Lung (tissue), 12 donors: Measurements from ENCODE around the gene TUBA1C. TPM values are rescaled to one million over a fixed set of nuclear protein-coding genes. Genes with fewer than 3 reads are reported as not detected.
"Not testable (repeated sequence)": the region's sequence is repeated elsewhere in the genome, so short reads cannot be mapped to it uniquely, and the experiment has no call there.

ENCODE experiments used
- ATAC-seq: fragments of 200-7000 bp; cut with Tn5 transposase; one replicate; pipeline ENCODE4 v1.9.1; 2020; ENCODE audit warnings: moderate number of reproducible peaks; ENCODE audit not compliant: insufficient read depth, low FRiP score
- DNase-seq, 3 donors: peaks; one replicate each; pipeline ENCODE4 v3.0.0-alpha.2; 2013 to 2017
- H3K27ac ChIP-seq, 2 donors: one replicate each; pipeline ENCODE4 v1.5.1; 2013; ENCODE audit warnings: mild to moderate bottlenecking in 2 of 2, moderate library complexity in 2 of 2, control low read depth in 1 of 2, inconsistent platforms in 1 of 2, low read depth in 1 of 2, low read length in 1 of 2
- H3K27me3 ChIP-seq, 3 donors: one replicate each; pipeline ENCODE4 v1.5.1; 2013; ENCODE audit warnings: low read length in 2 of 3; ENCODE audit not compliant: control insufficient read depth in 3 of 3, insufficient read depth in 3 of 3
- H3K36me3 ChIP-seq, 4 donors: one replicate each; pipeline ENCODE4 v1.5.1; 2013; ENCODE audit warnings: low read length in 4 of 4, mild to moderate bottlenecking in 1 of 4, moderate library complexity in 1 of 4; ENCODE audit not compliant: control insufficient read depth in 4 of 4, insufficient read depth in 4 of 4
- H3K4me1 ChIP-seq, 5 donors: one replicate each; pipeline ENCODE4 v1.5.1; 2013; ENCODE audit warnings: low read length in 5 of 5, mild to moderate bottlenecking in 2 of 5, moderate library complexity in 1 of 5; ENCODE audit not compliant: control insufficient read depth in 5 of 5, insufficient read depth in 5 of 5
- H3K4me3 ChIP-seq: one replicate; pipeline ENCODE4 v1.5.1; 2013; ENCODE audit warnings: mild to moderate bottlenecking, control low read depth, moderate library complexity
- H3K9ac ChIP-seq, 2 donors: one replicate each; pipeline ENCODE4 v1.5.1; 2013; ENCODE audit warnings: low read length in 2 of 2, control low read depth in 1 of 2; ENCODE audit not compliant: insufficient read depth in 1 of 2
- H3K9me3 ChIP-seq, 4 donors: one replicate each; pipeline ENCODE4 v1.5.1; 2013; ENCODE audit warnings: low read length in 3 of 4, mild to moderate bottlenecking in 1 of 4, moderate library complexity in 1 of 4; ENCODE audit not compliant: control insufficient read depth in 4 of 4, insufficient read depth in 3 of 4
- WGBS, 2 donors: extraction: QIAGEN DNeasy Blood & Tissue Kit; methylation state at CpG; one replicate each; pipeline ENCODE4 v1.1.7; 2013; 5-methylcytosine and 5-hydroxymethylcytosine counted together
- polyA plus RNA-seq, 2 donors: library from polyadenylated mRNA; stranded (reverse); fragments of 200-250 nt; gene quantifications; one replicate each; pipeline ENCODE4 v1.2.1, GENCODE V29; 2013
- total RNA-seq, 2 donors: library from RNA; depleted of rRNA in 1 of 2; stranded (reverse); fragments of >200 nt in 1 of 2; gene quantifications; one replicate each; pipeline ENCODE4 v1.2.1, GENCODE V29; 2014 to 2021
- TF ChIP-seq, protein P1 (sequence below): IDR thresholded peaks from 2 replicates; pipeline ENCODE4 v1.5.1; 2012; ENCODE audit warnings: mild to moderate bottlenecking; ENCODE audit errors: control extremely low read depth, extremely low read depth
- donor health status: control.
- donor health status: control.
- donor health status: Bipolar disorder and iron deficiency.
- donor health status: healthy.
- donor health status: DM: yes; HTN: yes; CAD: no.

The TUBA1C gene
- total and polyA plus RNA-seq, 4 donors: 54.3 to 593 (median 201) TPM

DNA sequence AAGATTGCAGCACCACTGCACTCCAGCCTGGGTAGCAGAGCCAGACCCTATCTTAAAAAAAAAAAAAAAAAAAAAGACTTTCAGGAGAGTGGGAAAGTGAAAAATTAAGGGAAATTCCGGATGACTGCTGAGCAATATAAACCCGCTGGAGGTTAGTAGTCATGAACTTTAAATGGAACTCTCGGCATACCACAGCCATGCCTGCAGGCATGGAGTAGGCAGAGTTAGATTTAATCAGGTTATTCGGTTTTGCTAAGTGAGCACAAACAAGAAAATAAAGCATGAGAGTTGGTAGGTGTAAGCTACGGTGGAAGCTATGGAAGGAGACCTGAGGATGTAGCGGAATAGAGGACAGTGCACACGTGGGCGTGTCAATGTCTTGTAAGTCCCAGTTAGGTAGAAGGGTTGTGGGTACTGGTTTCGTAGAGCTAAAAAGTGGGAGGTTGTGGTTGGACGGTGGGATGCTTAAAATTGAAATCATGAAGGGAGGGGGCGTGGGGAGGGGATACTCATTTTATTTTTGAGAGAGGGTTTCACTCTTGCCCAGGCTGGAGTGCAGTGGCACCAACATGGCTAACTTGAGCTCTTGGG, 11.8 kb upstream of the TUBA1C start:
- WGBS, 2 donors: 89 to 95% methylated on average over 11 of the region's 11 CpGs
- H3K4me1 ChIP-seq: no peaks in the 10 kb centered on the region

DNA sequence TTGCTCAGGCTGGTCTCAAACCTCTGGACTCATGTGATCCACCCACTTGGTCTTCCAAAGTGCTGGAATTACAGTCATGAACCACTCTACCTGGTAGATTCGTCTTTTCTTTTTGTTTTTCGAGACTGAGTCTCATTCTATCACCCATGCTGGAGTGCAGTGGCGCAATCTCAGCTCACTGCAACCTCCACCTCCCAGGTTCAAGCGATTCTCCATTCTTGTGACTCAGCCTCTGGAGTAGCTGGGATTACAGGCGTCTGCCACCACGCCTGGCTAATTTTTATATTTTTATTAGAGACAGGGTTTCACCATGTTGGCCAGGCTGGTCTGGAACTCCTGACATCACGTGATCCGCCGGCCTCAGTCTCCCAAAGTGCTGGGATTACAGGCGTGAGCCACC, 9.4 kb upstream of the TUBA1C start:
- H3K4me3 ChIP-seq: not testable (repeated sequence)

More for the DNA sequence above, 11.8 kb upstream of the TUBA1C start:
- Histone ChIP-seq H3K27me3 (no peaks in the 10 kb centered on the region), H3K9me3 (no peaks in the 10 kb centered on the region), H3K9ac (no peak overlapping the region), H3K4me3 (no peak overlapping the region), H3K36me3 (peaks cover 0 to 4% (median 0%) of the 10 kb centered on the region in 4 donors), H3K27ac (no peak overlapping the region)
- ATAC-seq (no peak), DNase-seq (no peak)
- TF ChIP-seq, protein P1, sequence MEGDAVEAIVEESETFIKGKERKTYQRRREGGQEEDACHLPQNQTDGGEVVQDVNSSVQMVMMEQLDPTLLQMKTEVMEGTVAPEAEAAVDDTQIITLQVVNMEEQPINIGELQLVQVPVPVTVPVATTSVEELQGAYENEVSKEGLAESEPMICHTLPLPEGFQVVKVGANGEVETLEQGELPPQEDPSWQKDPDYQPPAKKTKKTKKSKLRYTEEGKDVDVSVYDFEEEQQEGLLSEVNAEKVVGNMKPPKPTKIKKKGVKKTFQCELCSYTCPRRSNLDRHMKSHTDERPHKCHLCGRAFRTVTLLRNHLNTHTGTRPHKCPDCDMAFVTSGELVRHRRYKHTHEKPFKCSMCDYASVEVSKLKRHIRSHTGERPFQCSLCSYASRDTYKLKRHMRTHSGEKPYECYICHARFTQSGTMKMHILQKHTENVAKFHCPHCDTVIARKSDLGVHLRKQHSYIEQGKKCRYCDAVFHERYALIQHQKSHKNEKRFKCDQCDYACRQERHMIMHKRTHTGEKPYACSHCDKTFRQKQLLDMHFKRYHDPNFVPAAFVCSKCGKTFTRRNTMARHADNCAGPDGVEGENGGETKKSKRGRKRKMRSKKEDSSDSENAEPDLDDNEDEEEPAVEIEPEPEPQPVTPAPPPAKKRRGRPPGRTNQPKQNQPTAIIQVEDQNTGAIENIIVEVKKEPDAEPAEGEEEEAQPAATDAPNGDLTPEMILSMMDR: no peak

DNA sequence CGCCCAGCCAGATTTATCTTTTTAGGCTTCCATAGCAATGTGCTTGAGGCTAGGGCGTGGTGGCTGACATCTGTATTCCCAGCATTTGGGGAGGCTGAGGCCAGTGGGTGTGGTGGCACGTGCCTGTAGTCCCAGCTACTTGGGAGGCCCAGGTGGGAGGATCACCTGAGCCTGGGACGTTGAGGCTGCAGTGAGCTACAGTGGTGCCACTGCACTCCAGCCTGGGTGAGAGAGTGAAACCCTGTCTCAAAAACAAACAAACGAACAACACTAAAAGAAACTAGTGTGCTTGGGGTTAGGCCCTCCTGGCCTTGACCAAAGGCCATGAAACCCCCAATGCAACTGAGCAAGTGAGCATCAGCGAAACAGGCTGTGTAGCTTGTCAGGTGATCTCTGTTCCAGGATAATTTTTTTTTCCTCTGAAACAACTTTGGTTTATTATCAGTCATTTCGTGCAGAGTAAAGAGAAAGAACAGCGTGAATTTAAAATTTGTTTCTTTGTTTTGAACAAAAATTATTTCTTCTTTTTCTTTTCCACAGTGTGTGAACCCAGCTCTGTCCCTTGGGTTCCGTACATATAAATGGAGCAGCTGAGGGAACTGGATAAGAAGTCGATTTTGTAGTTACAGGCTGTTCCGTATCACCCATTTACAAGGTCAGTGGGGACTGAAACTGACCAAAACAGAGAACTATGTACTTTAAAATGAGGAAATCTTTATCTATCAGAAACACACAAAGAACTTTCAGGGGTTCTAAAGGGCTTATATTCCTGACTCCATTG, 8.8 kb upstream of the TUBA1C start:
- Histone ChIP-seq H3K27me3 (no peaks in the 10 kb centered on the region), H3K27ac (no peak overlapping the region), H3K9me3 (no peaks in the 10 kb centered on the region), H3K4me1 (peaks cover 0 to 6% (median 0%) of the 10 kb centered on the region in 5 donors), H3K4me3 (no peak overlapping the region), H3K36me3 (peaks cover 0 to 4% (median 0%) of the 10 kb centered on the region in 4 donors), H3K9ac (no peak overlapping the region)
- TF ChIP-seq, protein P1: no peak
- ATAC-seq (no peak), DNase-seq (no peak)
- 93 to 94% methylated on average over 11 of the region's 11 CpGs for WGBS, 2 donors

More for the DNA sequence above, 9.4 kb upstream of the TUBA1C start:
- not testable (repeated sequence) for H3K27me3 ChIP-seq, H3K27ac ChIP-seq, DNase-seq, H3K36me3 ChIP-seq, H3K4me1 ChIP-seq, ATAC-seq, H3K9me3 ChIP-seq, H3K9ac ChIP-seq
- WGBS, 2 donors: 94 to 98% methylated on average over 10 of the region's 10 CpGs

DNA sequence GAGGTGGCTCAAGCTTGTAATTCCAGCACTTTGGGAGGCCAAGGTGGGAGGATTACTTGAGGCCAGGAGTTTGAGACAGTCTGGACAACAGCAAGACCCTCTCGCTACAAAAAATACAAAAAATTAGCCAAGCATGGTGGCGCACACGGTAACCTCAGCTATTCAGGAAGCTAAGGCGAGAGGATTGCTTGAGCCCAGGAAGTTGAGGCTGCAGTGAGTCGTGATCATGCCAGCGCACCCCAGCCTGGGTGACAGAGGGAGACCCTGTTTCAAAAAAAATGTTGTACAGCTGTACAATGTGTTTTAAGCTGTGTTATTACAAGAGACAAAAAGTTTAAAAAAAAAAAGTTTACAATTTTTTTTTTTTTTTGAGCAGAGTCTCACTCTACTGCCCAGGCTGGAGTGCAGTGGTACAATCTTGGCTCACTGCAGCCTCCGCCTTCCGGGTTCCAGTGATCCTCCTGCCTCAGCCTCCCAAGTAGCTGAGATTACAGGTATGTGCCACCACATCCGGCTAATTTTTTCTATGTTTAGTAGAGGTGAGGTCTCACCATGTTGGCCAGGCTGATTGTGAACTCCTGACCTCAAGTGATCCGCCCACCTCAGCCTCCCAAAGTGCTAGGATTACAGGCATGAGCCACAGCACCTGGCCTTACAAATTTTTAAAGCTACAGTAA, 7.2 kb upstream of the TUBA1C start:
- not testable (repeated sequence) for H3K27me3 ChIP-seq, ATAC-seq, H3K9me3 ChIP-seq, H3K4me3 ChIP-seq, H3K9ac ChIP-seq, H3K27ac ChIP-seq, H3K4me1 ChIP-seq, H3K36me3 ChIP-seq, DNase-seq
- 69 to 85% methylated on average over 10 of the region's 10 CpGs for WGBS, 2 donors
